Measurements from ENCODE around the gene FAM210B. TPM values are rescaled to one million over a fixed set of nuclear protein-coding genes. Genes with fewer than 3 reads are reported as not detected.

FAM210B gene
- total RNA-seq, 4 donors from 2014 or later: 46.3 to 69.4 (median 57.4) TPM

Other genes starting within 250 kb of the FAM210B start
- not detected for gene MC3R, start 110.2 kb upstream of the FAM210B start, total RNA-seq
- 1 to 10 TPM; 1.5 to 5.9 (median 2.3) TPM for gene AURKA, start 33.2 kb downstream of the FAM210B start, total RNA-seq
- 10 to 100 TPM; 15.3 to 24.8 (median 20.2) TPM for gene CSTF1, start 33.7 kb downstream of the FAM210B start, total RNA-seq
- gene CASS4, start 53.3 kb downstream of the FAM210B start, total RNA-seq: 10 to 100 TPM in 1 of 4 donors, 1 to 10 TPM in 2, under 1 TPM in 1; 0.94 to 16.5 (median 3.7) TPM
- 10 to 100 TPM; 43.2 to 76.6 (median 59.2) TPM for gene RTF2, start 109.7 kb downstream of the FAM210B start, total RNA-seq
- gene FAM209A, start 165.8 kb downstream of the FAM210B start, total RNA-seq: 1 to 10 TPM in 1 of 4 donors, not detected in 3; 1.0 TPM
- gene FAM209B, start 174.3 kb downstream of the FAM210B start, total RNA-seq: not detected